Fibroblast of villous mesenchyme (primary cell): Measurements from ENCODE around the gene KRT3. TPM values are rescaled to one million over a fixed set of nuclear protein-coding genes. Genes with fewer than 3 reads are reported as not detected.

Experiments
- DNase-seq: peaks from one replicate; pipeline ENCODE4 v3.0.0-alpha.2; 2010; ENCODE audit warnings: low read depth
- H3K4me3 ChIP-seq: 2 replicates; pipeline ENCODE4 v1.5.1; 2011; ENCODE audit warnings: low read depth, mild to moderate bottlenecking, low read length
- CTCF ChIP-seq: IDR thresholded peaks from 2 replicates; pipeline ENCODE4 v1.5.1; 2012; ENCODE audit warnings: low read depth, mild to moderate bottlenecking, low read length; ENCODE audit not compliant: insufficient read depth
- total RNA-seq: library from RNA; depleted of rRNA; stranded (reverse); fragments of >200 nt; gene quantifications from 2 replicates; pipeline ENCODE4 v1.2.3, GENCODE V29; 2012

Gene KRT3
- total RNA-seq, 1 donor, result not detected

- no peak for TF ChIP-seq CTCF
- no peak for DNase-seq
- H3K4me3 ChIP-seq, result no peak overlapping the region
These were observed 17.4 kb upstream of the KRT3 start for GRCh38 chr12:52813203-52813819.

GRCh38 chr12:52812749-52813148 lies 16.8 kb upstream of the KRT3 start:
- DNase-seq, result no peak
- H3K4me3 ChIP-seq, result no peak overlapping the region
- TF ChIP-seq CTCF, result no peak

GRCh38 chr12:52812073-52812400 lies 16.1 kb upstream of the KRT3 start:
- H3K4me3 ChIP-seq, result no peak overlapping the region
- no peak for DNase-seq
- TF ChIP-seq CTCF, result no peak

GRCh38 chr12:52811191-52812072 lies 15.5 kb upstream of the KRT3 start:
- H3K4me3 ChIP-seq, result no peak overlapping the region
- TF ChIP-seq CTCF, result no peak
- DNase-seq, result no peak

- H3K4me3 ChIP-seq, result no peak overlapping the region
- DNase-seq, result no peak
- no peak for TF ChIP-seq CTCF
These were observed 14.6 kb upstream of the KRT3 start for GRCh38 chr12:52810554-52810953.

GRCh38 chr12:52809166-52809565 lies 13.2 kb upstream of the KRT3 start:
- no peak overlapping the region for H3K4me3 ChIP-seq
- DNase-seq, result no peak
- TF ChIP-seq CTCF, result no peak
